Activated T-helper 1 cell treated with Interleukin-2 at 50 U/mL for 16 hours (primary cell): ENCODE results near the gene KLC1.
"Not testable (repeated sequence)": the region's sequence is repeated elsewhere in the genome, so short reads cannot be mapped to it uniquely, and the experiment has no call there.

Experiments used
- DNase-seq: peaks from one replicate; pipeline ENCODE4 v3.0.0-alpha.2; 2020; ENCODE audit warnings: low read depth

Gene KLC1

GRCh38 chr14:103691655-103692054 is 62.6 kb downstream of the KLC1 start:
- not testable (repeated sequence) for DNase-seq

- DNase-seq = no peak
Observed at GRCh38 chr14:103692159-103692558, 63.1 kb downstream of the KLC1 start.

- DNase-seq = no peak
Observed at GRCh38 chr14:103692871-103693270, 63.9 kb downstream of the KLC1 start.

- DNase-seq = no peak
Observed at GRCh38 chr14:103693515-103693914, 64.5 kb downstream of the KLC1 start.

GRCh38 chr14:103694572-103695026 is 65.6 kb downstream of the KLC1 start:
- no peak for DNase-seq

- no peak for DNase-seq
Observed at GRCh38 chr14:103695296-103696069, 66.5 kb downstream of the KLC1 start.

- no peak for DNase-seq
Observed at GRCh38 chr14:103696070-103696402, 67.0 kb downstream of the KLC1 start.

- no peak for DNase-seq
Observed at GRCh38 chr14:103696466-103697071, 67.6 kb downstream of the KLC1 start.

GRCh38 chr14:103697206-103697602 is 68.2 kb downstream of the KLC1 start:
- no peak for DNase-seq

- no peak for DNase-seq
Observed at GRCh38 chr14:103697603-103698379, 68.8 kb downstream of the KLC1 start.

GRCh38 chr14:103698380-103699260 is 69.6 kb downstream of the KLC1 start:
- DNase-seq = no peak

- DNase-seq = no peak
Observed at GRCh38 chr14:103699261-103699661, 70.2 kb downstream of the KLC1 start.

GRCh38 chr14:103699901-103700752 is 71.1 kb downstream of the KLC1 start:
- no peak for DNase-seq

- DNase-seq = no peak
Observed at GRCh38 chr14:103700753-103701490, 71.9 kb downstream of the KLC1 start.

GRCh38 chr14:103702095-103702494 is 73.1 kb downstream of the KLC1 start:
- DNase-seq = no peak

- no peak for DNase-seq
Observed at GRCh38 chr14:103702497-103703432, 73.8 kb downstream of the KLC1 start.

- no peak for DNase-seq
Observed at GRCh38 chr14:103703433-103704385, 74.7 kb downstream of the KLC1 start.

GRCh38 chr14:103704708-103705107 is 75.7 kb downstream of the KLC1 start:
- DNase-seq = no peak
